ENCODE data around the gene KRT32.

- no peak for TF ChIP-seq POLR2AphosphoS5 (IDR thresholded peaks at IDR 0.05; ENCODE audit: low read depth, low read length)
- TF ChIP-seq, protein P1, sequence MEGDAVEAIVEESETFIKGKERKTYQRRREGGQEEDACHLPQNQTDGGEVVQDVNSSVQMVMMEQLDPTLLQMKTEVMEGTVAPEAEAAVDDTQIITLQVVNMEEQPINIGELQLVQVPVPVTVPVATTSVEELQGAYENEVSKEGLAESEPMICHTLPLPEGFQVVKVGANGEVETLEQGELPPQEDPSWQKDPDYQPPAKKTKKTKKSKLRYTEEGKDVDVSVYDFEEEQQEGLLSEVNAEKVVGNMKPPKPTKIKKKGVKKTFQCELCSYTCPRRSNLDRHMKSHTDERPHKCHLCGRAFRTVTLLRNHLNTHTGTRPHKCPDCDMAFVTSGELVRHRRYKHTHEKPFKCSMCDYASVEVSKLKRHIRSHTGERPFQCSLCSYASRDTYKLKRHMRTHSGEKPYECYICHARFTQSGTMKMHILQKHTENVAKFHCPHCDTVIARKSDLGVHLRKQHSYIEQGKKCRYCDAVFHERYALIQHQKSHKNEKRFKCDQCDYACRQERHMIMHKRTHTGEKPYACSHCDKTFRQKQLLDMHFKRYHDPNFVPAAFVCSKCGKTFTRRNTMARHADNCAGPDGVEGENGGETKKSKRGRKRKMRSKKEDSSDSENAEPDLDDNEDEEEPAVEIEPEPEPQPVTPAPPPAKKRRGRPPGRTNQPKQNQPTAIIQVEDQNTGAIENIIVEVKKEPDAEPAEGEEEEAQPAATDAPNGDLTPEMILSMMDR (IDR thresholded peaks at IDR 0.05): no peak
These were observed 55.9 kb downstream of the KRT32 start for GRCh38 chr17:41411072-41411840.

All from Panc1 (cell line).